Esophagus squamous epithelium (tissue), 4 donors: ENCODE measurements around the gene DAAM1.

Source experiments
- POLR2A ChIP-seq, 4 donors: fragments of 450-650 bp; IDR thresholded peaks; one replicate each; pipeline ENCODE4 v1.6.1; 2017; ENCODE audit warnings: antibody characterized with exemption in 4 of 4, mild to moderate bottlenecking in 4 of 4, moderate library complexity in 3 of 4
- TF ChIP-seq, protein P1 (sequence below), 6 experiments: fragments of 450-650 bp in 4 of 6; fragments of 200-600 bp in 2 of 6; sonication (generic) in 2 of 6; IDR thresholded peaks; one replicate each; pipeline ENCODE4 v1.5.1; 2016 to 2019; ENCODE audit warnings: antibody characterized with exemption in 6 of 6, mild to moderate bottlenecking in 4 of 6, moderate library complexity in 4 of 6

GRCh38 chr14:59309291-59309900 is 120.9 kb downstream of the DAAM1 start:
- TF ChIP-seq, protein P1, sequence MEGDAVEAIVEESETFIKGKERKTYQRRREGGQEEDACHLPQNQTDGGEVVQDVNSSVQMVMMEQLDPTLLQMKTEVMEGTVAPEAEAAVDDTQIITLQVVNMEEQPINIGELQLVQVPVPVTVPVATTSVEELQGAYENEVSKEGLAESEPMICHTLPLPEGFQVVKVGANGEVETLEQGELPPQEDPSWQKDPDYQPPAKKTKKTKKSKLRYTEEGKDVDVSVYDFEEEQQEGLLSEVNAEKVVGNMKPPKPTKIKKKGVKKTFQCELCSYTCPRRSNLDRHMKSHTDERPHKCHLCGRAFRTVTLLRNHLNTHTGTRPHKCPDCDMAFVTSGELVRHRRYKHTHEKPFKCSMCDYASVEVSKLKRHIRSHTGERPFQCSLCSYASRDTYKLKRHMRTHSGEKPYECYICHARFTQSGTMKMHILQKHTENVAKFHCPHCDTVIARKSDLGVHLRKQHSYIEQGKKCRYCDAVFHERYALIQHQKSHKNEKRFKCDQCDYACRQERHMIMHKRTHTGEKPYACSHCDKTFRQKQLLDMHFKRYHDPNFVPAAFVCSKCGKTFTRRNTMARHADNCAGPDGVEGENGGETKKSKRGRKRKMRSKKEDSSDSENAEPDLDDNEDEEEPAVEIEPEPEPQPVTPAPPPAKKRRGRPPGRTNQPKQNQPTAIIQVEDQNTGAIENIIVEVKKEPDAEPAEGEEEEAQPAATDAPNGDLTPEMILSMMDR (IDR thresholded peaks at IDR 0.05) = no peak
- no peak for TF ChIP-seq POLR2A (IDR thresholded peaks at IDR 0.05)
